ENCODE measurements around the gene SMAD2. TPM values are rescaled to one million over a fixed set of nuclear protein-coding genes. Genes with fewer than 3 reads are reported as not detected.

SMAD2 gene
- total and polyA plus RNA-seq, 9 of the 15 experiments (the other 6 are each of a cell fraction or from before 2014, with no cell fraction given) = 9.2 to 49.6 (median 33.7) TPM

DNA sequence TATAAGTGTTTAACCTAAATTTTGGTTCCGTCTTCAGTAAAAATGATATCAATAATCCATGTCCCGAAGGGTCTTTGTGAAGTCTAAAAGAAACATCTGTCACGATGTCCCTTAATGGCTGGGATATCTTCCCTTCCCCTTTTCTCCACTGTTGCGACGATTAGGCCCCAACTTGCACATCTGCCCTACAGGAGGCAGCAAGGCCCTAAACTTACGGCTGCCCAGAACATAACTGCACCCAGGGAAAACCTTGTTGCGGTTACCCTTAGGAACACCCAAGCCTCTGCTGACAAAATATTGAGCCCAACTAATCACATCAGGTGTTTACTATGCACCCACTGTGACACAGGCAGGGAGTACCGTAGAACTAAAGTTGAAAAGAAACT lies 1.3 kb upstream of the SMAD2 start:
- peak; percentile 14 to 66 (median 22) for DNase-seq (ENCODE audit: extremely low read depth in 1 of 4, low spot score in 3 of 4)
- no peaks in the 10 kb centered on the region for H3K27me3 ChIP-seq (ENCODE audit: control insufficient read depth in 2 of 2, insufficient read depth in 2 of 2, low read length in 2 of 2)
- H4K20me1 ChIP-seq (replicated peaks; ENCODE audit: control insufficient read depth, insufficient read depth, low read length) = no peaks in the 10 kb centered on the region
- H3K79me2 ChIP-seq (ENCODE audit: control insufficient read depth, insufficient read depth, low read length) = peaks cover 34% of the 10 kb centered on the region
- peaks cover 15 to 16% of the 10 kb centered on the region in 2 experiments for H3K4me1 ChIP-seq (replicated peaks in 1 of 2; ENCODE audit: control insufficient read depth in 2 of 2, insufficient read depth in 2 of 2, low read length in 2 of 2)
- in situ Hi-C loops (cut with MboI) (no loop called here), intact Hi-C loops (cut with micrococcal nuclease) (loop anchor here (1.0 to 5.0 kb wide), 4 partner anchors 34 to 159 kb away; no protein-coding TSS in a partner anchor)
- peak overlapping the region; percentile 78 for H3K4me2 ChIP-seq (ENCODE audit: insufficient read depth, low read length)
- H3K9ac ChIP-seq (ENCODE audit: insufficient read depth in 1 of 2, low read depth in 2 of 2, low read length in 2 of 2) = peak overlapping the region; percentile 76 to 93
- peak overlapping the region; percentile 92 for H3K4me3 ChIP-seq
- H2AFZ ChIP-seq (ENCODE audit: low read depth, low read length) = peak overlapping the region; percentile 91
- no TSS peak for BruUV-seq (replicated peaks)
- CTCF ChIA-PET (ENCODE audit: low intra/inter-chr PET ratio) = interaction anchor here (0.7 to 2.2 kb wide), 3 partner anchors 66 to 92 kb away, joined by 3 to 7 read pairs (median 4); no protein-coding TSS in a partner anchor
- peak; percentile 34 for ATAC-seq
- no peaks in the 10 kb centered on the region; the same call in 2 of the 3 replicates for H3K36me3 ChIP-seq (ENCODE audit: control insufficient read depth, insufficient read depth, low read length)
- POLR2A ChIA-PET = no interaction called here
- no peaks in the 10 kb centered on the region for H3K9me3 ChIP-seq (replicated peaks; ENCODE audit: control insufficient read depth, insufficient read depth, low read depth, low read length)
- no peaks in the 10 kb centered on the region for H3K9me1 ChIP-seq (ENCODE audit: control insufficient read depth, insufficient read depth, low read length)
- peak; percentile 69 for FAIRE-seq
- 2% methylated on average over 8 of the region's 8 CpGs for WGBS (ENCODE audit: insufficient coverage, low coverage, missing lambda C conversion rate)
- H3K27ac ChIP-seq (ENCODE audit: extremely low read depth, low read depth, low read length) = peak overlapping the region; percentile 91
- TF ChIP-seq FOXJ2 (tag; IDR thresholded peaks at IDR 0.05) = 0 out of 2 replicates have a peak, but pooled peaks have one; percentile 17
- TF ChIP-seq KDM1A (IDR thresholded peaks at IDR 0.05) = no peak
- TF ChIP-seq HDAC6 (IDR thresholded peaks at IDR 0.05; ENCODE audit: low read depth, low read length) = no peak
- TF ChIP-seq, protein P1, sequence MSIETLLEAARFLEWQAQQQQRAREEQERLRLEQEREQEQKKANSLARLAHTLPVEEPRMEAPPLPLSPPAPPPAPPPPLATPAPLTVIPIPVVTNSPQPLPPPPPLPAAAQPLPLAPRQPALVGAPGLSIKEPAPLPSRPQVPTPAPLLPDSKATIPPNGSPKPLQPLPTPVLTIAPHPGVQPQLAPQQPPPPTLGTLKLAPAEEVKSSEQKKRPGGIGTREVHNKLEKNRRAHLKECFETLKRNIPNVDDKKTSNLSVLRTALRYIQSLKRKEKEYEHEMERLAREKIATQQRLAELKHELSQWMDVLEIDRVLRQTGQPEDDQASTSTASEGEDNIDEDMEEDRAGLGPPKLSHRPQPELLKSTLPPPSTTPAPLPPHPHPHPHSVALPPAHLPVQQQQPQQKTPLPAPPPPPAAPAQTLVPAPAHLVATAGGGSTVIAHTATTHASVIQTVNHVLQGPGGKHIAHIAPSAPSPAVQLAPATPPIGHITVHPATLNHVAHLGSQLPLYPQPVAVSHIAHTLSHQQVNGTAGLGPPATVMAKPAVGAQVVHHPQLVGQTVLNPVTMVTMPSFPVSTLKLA (conservative IDR thresholded peaks at IDR 0.05) = peak; percentile 63 to 65; a peak in 2 of 4 replicates
- TF ChIP-seq RAD21 (CRISPR knock-in tag; conservative IDR thresholded peaks at IDR 0.05 in 1 of 2, IDR thresholded peaks at IDR 0.05 in 1 of 2) = peak; percentile 52 to 61
- TF ChIP-seq SPI1 (IDR thresholded peaks at IDR 0.05; ENCODE audit: borderline replicate concordance, low read depth, low read length) = peak; percentile 81
- 0 out of 4 replicates have a peak, but pooled peaks of 1 of the 2 experiments have one; percentile 67 for TF ChIP-seq FOXK2 (conservative IDR thresholded peaks at IDR 0.05 in 1 of 2, IDR thresholded peaks at IDR 0.05 in 1 of 2; ENCODE audit: low read depth in 2 of 2)
- TF ChIP-seq ZNF766 (CRISPR knock-in tag; conservative IDR thresholded peaks at IDR 0.05) = peak; percentile 27; the same call in 1 of the 2 replicates
- peak; percentile 12 for TF ChIP-seq KDM5B (IDR thresholded peaks at IDR 0.05; ENCODE audit: insufficient replicate concordance, low read depth, low read length)
- 0 out of 2 replicates have a peak, but pooled peaks have one; percentile 20 for TF ChIP-seq RFX1 (IDR thresholded peaks at IDR 0.05)
- 0 out of 2 replicates have a peak, but pooled peaks have one; percentile 18 for TF ChIP-seq ZFX (CRISPR knock-in tag; IDR thresholded peaks at IDR 0.05)
- TF ChIP-seq YBX1 (IDR thresholded peaks at IDR 0.05) = no peak
- no peak for TF ChIP-seq ZNF354B (CRISPR knock-in tag; IDR thresholded peaks at IDR 0.05)
- TF ChIP-seq HMBOX1 (IDR thresholded peaks at IDR 0.05) = 0 out of 2 replicates have a peak, but pooled peaks have one; percentile 15
- TF ChIP-seq, protein P2, sequence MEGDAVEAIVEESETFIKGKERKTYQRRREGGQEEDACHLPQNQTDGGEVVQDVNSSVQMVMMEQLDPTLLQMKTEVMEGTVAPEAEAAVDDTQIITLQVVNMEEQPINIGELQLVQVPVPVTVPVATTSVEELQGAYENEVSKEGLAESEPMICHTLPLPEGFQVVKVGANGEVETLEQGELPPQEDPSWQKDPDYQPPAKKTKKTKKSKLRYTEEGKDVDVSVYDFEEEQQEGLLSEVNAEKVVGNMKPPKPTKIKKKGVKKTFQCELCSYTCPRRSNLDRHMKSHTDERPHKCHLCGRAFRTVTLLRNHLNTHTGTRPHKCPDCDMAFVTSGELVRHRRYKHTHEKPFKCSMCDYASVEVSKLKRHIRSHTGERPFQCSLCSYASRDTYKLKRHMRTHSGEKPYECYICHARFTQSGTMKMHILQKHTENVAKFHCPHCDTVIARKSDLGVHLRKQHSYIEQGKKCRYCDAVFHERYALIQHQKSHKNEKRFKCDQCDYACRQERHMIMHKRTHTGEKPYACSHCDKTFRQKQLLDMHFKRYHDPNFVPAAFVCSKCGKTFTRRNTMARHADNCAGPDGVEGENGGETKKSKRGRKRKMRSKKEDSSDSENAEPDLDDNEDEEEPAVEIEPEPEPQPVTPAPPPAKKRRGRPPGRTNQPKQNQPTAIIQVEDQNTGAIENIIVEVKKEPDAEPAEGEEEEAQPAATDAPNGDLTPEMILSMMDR (IDR thresholded peaks at IDR 0.05 in 2 of 3, conservative IDR thresholded peaks at IDR 0.05 in 1 of 3; ENCODE audit: insufficient read depth in 2 of 3, low read depth in 1 of 3, low read length in 3 of 3) = peak; percentile 27 to 52 (median 43); a peak in 4 of 6 replicates
